Breast epithelium (tissue), 3 donors: ENCODE measurements around the gene HSPB2.

Experiments
- CTCF ChIP-seq, 3 donors: fragments of 450-650 bp; IDR thresholded peaks; one replicate each; pipeline ENCODE4 v1.5.1; 2016 to 2017; ENCODE audit warnings: antibody characterized with exemption in 3 of 3, mild to moderate bottlenecking in 3 of 3, moderate library complexity in 3 of 3
- POLR2A ChIP-seq: fragments of 450-650 bp; IDR thresholded peaks from one replicate; pipeline ENCODE4 v1.6.1; 2016; ENCODE audit warnings: antibody characterized with exemption, mild to moderate bottlenecking, moderate library complexity
- POLR2AphosphoS5 ChIP-seq, 3 donors: sonication (generic); formaldehyde crosslinking; IDR thresholded peaks; one replicate each; pipeline ENCODE4 v1.6.1; 2017; ENCODE audit warnings: antibody characterized with exemption in 3 of 3

- TF ChIP-seq CTCF (IDR thresholded peaks at IDR 0.05) (no peak), POLR2A (no peak), POLR2AphosphoS5 (IDR thresholded peaks at IDR 0.05) (no peak)
Measured at GRCh38 chr11:111921541-111922230, 9.2 kb downstream of the HSPB2 start.
